Uterus (tissue), 4 donors: ENCODE results near the gene ADAMTS3. TPM values are rescaled to one million over a fixed set of nuclear protein-coding genes. Genes with fewer than 3 reads are reported as not detected.

ENCODE experiments used
- DNase-seq, 2 donors: peaks; one replicate each; pipeline ENCODE4 v3.0.0-alpha.2; 2019 to 2020
- H3K27ac ChIP-seq, 2 donors: fragments of 200-600 bp; sonication (generic); 1 replicate in 1 of 2; 2 replicates in 1 of 2; pipeline ENCODE4 v1.5.1; 2016 to 2018
- H3K27me3 ChIP-seq, 2 donors: fragments of 200-600 bp; sonication (generic); one replicate each; pipeline ENCODE4 v1.5.1; 2018 to 2019; ENCODE audit warnings: control low read depth in 1 of 2
- H3K36me3 ChIP-seq, 2 donors: fragments of 200-600 bp; sonication (generic); one replicate each; pipeline ENCODE4 v1.5.1; 2019; ENCODE audit warnings: control low read depth in 1 of 2
- H3K4me1 ChIP-seq, 2 donors: fragments of 200-600 bp; sonication (generic); one replicate each; pipeline ENCODE4 v1.5.1; 2018 to 2019; ENCODE audit warnings: control low read depth in 1 of 2
- H3K4me3 ChIP-seq, 2 donors: fragments of 200-600 bp; sonication (generic); 1 replicate in 1 of 2; 2 replicates in 1 of 2; pipeline ENCODE4 v1.5.1; 2018 to 2019; ENCODE audit warnings: mild to moderate bottlenecking in 1 of 2
- H3K9me3 ChIP-seq, 2 donors: fragments of 200-600 bp; sonication (generic); one replicate each; pipeline ENCODE4 v1.5.1; 2019; ENCODE audit warnings: control low read depth in 1 of 2
- POLR2A ChIP-seq, 2 donors: fragments of 450-650 bp; IDR thresholded peaks; one replicate each; pipeline ENCODE4 v1.6.1; 2016; ENCODE audit warnings: antibody characterized with exemption in 2 of 2, mild to moderate bottlenecking in 1 of 2, moderate library complexity in 1 of 2
- intact Hi-C: fragments of 100-400 bp; cut with DNase I; formaldehyde crosslinking; loops from one replicate; pipeline ENCODE4 v1.15.1; 2023; ENCODE audit warnings: low total_unique reads
- total RNA-seq, 4 donors: library from RNA; depleted of rRNA in 3 of 4; stranded (reverse); fragments of >200 nt in 3 of 4; gene quantifications; one replicate each; pipeline versions ENCODE4 v1.1.0 to v1.2.4, GENCODE V29; 2014 to 2023
- TF ChIP-seq, protein P1 (sequence below), 4 experiments: fragments of 200-600 bp in 2 of 4; fragments of 450-650 bp in 2 of 4; sonication (generic) in 2 of 4; IDR thresholded peaks; one replicate each; pipeline ENCODE4 v1.5.1; 2016 to 2019; ENCODE audit warnings: antibody characterized with exemption in 4 of 4, mild to moderate bottlenecking in 2 of 4, moderate library complexity in 1 of 4
- donor health status: DM: yes; HTN: yes; CAD: no.

Gene ADAMTS3
- total RNA-seq, 4 donors from 2014 or later, result 4.2 to 25.7 (median 11.8) TPM

DNA sequence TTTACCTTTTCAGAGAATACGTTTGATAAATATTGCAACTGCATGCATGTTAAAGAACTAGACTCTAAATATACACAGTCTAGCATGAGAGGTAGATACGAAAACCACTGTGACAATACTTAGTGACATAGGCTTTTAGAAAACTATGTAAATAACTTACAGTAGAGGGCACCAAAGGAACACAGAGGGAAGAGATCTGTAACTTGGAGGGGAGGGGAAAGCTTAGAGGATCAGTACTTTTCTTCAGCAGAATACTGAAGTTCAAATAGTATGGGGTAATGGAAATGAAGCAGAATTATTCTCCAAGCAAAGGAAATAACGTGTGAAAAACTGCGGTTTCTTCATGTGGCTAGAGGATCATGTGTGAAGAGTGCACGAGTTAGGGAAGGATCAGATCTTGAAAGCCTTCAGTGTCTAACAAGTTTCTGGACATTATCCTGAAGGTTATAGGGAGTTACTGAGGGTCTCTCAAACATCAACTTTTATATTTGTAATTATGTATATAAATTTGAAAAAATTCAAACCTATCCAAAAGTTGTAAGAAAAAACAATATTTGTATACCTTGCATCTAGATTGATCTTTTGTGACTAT, 273.0 kb downstream of the ADAMTS3 start:
- no peak overlapping the region for H3K4me3 ChIP-seq
- H3K4me1 ChIP-seq, result no peaks in the 10 kb centered on the region
- no peaks in the 10 kb centered on the region for H3K27me3 ChIP-seq
- H3K9me3 ChIP-seq, result no peaks in the 10 kb centered on the region
- no peak for TF ChIP-seq POLR2A (IDR thresholded peaks at IDR 0.05)
- TF ChIP-seq, protein P1, sequence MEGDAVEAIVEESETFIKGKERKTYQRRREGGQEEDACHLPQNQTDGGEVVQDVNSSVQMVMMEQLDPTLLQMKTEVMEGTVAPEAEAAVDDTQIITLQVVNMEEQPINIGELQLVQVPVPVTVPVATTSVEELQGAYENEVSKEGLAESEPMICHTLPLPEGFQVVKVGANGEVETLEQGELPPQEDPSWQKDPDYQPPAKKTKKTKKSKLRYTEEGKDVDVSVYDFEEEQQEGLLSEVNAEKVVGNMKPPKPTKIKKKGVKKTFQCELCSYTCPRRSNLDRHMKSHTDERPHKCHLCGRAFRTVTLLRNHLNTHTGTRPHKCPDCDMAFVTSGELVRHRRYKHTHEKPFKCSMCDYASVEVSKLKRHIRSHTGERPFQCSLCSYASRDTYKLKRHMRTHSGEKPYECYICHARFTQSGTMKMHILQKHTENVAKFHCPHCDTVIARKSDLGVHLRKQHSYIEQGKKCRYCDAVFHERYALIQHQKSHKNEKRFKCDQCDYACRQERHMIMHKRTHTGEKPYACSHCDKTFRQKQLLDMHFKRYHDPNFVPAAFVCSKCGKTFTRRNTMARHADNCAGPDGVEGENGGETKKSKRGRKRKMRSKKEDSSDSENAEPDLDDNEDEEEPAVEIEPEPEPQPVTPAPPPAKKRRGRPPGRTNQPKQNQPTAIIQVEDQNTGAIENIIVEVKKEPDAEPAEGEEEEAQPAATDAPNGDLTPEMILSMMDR (IDR thresholded peaks at IDR 0.05), result peak; percentile 51 to 67 (median 60)
- intact Hi-C loops, result no loop called here
- no peaks in the 10 kb centered on the region for H3K36me3 ChIP-seq
- DNase-seq, result no peak
- H3K27ac ChIP-seq, result no peak overlapping the region

DNA sequence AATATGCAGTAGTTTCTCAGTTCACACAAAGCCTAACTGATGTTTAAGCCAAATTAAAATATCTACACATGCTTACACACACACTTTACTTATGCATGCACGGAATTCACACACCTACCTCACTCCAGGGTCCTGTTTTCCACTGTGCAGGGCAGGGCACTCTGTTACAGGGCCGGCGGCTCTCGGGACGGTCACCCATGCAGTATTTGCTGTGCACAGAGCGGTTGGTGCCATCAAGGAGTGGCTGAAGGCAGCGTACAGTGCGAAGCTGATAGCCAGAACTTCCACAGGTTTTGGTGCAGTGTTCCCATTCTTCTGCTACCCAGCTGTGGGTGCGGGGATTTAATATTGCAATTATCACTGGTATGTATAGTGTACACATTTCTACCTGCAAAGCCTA, 278.3 kb downstream of the ADAMTS3 start:
- intact Hi-C loops, result no loop called here
- TF ChIP-seq POLR2A (IDR thresholded peaks at IDR 0.05), result no peak
- TF ChIP-seq, protein P1 (IDR thresholded peaks at IDR 0.05), result no peak
- no peaks in the 10 kb centered on the region for H3K27me3 ChIP-seq
- H3K27ac ChIP-seq, result no peak overlapping the region
- DNase-seq, result no peak
- H3K4me1 ChIP-seq, result no peaks in the 10 kb centered on the region
- no peaks in the 10 kb centered on the region for H3K36me3 ChIP-seq
- H3K9me3 ChIP-seq, result no peaks in the 10 kb centered on the region
- no peak overlapping the region for H3K4me3 ChIP-seq

DNA sequence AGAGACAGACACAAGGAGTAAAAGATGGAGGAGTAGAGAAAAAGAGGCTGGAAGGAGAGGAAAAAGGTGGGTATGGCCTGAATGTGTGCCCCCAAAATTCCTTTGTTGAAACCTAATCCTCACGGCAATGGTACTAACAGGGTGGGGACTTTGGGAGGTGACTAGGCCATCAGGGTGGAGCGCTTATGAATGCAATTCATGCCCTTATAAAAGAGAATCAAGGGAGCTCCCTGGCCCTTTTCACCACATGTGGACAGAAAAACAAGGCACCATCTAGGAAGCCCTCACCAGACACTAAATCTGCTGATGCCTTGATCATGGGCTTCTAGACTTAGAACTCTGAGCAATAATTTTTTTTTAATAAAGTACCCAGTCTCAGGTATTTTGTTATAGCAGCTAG, 282.1 kb downstream of the ADAMTS3 start:
- intact Hi-C loops, result no loop called here
- Histone ChIP-seq H3K27me3 (no peaks in the 10 kb centered on the region), H3K27ac (no peak overlapping the region), H3K9me3 (no peaks in the 10 kb centered on the region), H3K36me3 (no peaks in the 10 kb centered on the region), H3K4me3 (no peak overlapping the region), H3K4me1 (no peaks in the 10 kb centered on the region)
- TF ChIP-seq, protein P1 (IDR thresholded peaks at IDR 0.05), result no peak
- TF ChIP-seq POLR2A (IDR thresholded peaks at IDR 0.05), result no peak
- DNase-seq, result no peak

DNA sequence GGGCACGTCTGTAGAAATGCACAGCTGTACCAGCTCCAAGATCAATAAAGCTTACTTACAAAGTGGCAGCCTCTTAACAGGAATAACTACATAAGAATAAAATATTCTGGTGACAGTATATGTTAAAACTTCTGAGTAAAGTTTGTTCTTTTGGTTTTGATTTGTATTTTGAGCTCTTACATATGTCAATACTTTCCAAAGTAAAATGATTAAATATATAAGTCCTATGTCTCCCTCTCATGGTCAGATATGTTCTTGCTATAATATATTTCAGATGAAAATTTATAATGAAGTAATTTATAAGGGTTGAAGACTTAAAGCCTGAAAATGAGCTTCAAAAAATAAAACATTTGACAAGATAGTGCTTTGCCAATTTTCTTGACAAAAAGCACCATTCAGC, 282.8 kb downstream of the ADAMTS3 start:
- Histone ChIP-seq H3K9me3 (no peaks in the 10 kb centered on the region), H3K36me3 (no peaks in the 10 kb centered on the region), H3K4me1 (no peaks in the 10 kb centered on the region), H3K27me3 (no peaks in the 10 kb centered on the region), H3K27ac (no peak overlapping the region), H3K4me3 (no peak overlapping the region)
- no peak for DNase-seq
- TF ChIP-seq, protein P1 (IDR thresholded peaks at IDR 0.05), result no peak
- no peak for TF ChIP-seq POLR2A (IDR thresholded peaks at IDR 0.05)
- intact Hi-C loops, result no loop called here

DNA sequence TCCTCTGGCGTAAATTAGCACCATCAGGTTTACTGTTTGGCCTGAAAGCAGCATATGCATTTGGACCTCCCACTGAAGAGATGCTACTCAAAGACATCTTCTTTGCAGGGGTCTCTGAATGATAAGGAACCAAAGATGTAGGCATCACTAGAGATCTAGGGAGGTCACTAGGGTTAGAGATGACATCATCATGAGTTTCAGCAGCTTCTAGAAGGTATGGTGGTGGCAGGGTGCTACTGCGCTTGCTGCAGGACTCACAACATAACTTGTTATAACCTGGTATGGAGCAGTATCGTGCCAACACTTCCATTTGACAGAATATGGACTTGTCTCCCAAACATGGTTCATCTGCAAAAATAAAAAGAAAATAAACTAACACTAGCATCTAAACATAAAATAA, 285.7 kb downstream of the ADAMTS3 start:
- H3K4me1 ChIP-seq, result no peaks in the 10 kb centered on the region
- no peak for DNase-seq
- intact Hi-C loops, result no loop called here
- H3K36me3 ChIP-seq, result no peaks in the 10 kb centered on the region
- no peaks in the 10 kb centered on the region for H3K27me3 ChIP-seq
- no peak overlapping the region for H3K27ac ChIP-seq
- no peak overlapping the region for H3K4me3 ChIP-seq
- no peaks in the 10 kb centered on the region for H3K9me3 ChIP-seq
- TF ChIP-seq, protein P1 (IDR thresholded peaks at IDR 0.05), result no peak
- no peak for TF ChIP-seq POLR2A (IDR thresholded peaks at IDR 0.05)
